GM23338 (cell line): ENCODE data around the gene PCDHGB3.

ENCODE experiments used
- EZH2 ChIP-seq: fragments of 200-600 bp; sonication (generic); IDR thresholded peaks from one replicate; pipeline ENCODE4 v1.8.0; 2017; ENCODE audit warnings: antibody characterized with exemption, mild to moderate bottlenecking, low read depth; ENCODE audit not compliant: unreplicated experiment
- EZH2phosphoT487 ChIP-seq: fragments of 200-600 bp; sonication (generic); IDR thresholded peaks from one replicate; pipeline ENCODE4 v1.8.1; 2018; ENCODE audit warnings: antibody characterized with exemption; ENCODE audit not compliant: unreplicated experiment
- NANOG ChIP-seq: IDR thresholded peaks from 2 replicates; pipeline ENCODE4 v1.6.1; 2016; ENCODE audit warnings: antibody characterized with exemption, borderline replicate concordance
- POLR2AphosphoS5 ChIP-seq: IDR thresholded peaks from 2 replicates; pipeline ENCODE4 v1.6.1; 2016; ENCODE audit warnings: antibody characterized with exemption, low read depth
- TF ChIP-seq, protein P1 (sequence below), 2 experiments: fragments of 200-600 bp in 1 of 2; sonication (generic) in 1 of 2; conservative IDR thresholded peaks; 2 replicates each; pipeline versions ENCODE4 v1.5.1 to v1.6.1; 2016 to 2017; ENCODE audit warnings: antibody characterized with exemption in 2 of 2, low read depth in 2 of 2, mild to moderate bottlenecking in 2 of 2, moderate library complexity in 1 of 2
- TF ChIP-seq, protein P2 (sequence below): IDR thresholded peaks from one replicate; pipeline ENCODE4 v1.6.1; 2018; ENCODE audit warnings: antibody characterized with exemption; ENCODE audit not compliant: unreplicated experiment

DNA sequence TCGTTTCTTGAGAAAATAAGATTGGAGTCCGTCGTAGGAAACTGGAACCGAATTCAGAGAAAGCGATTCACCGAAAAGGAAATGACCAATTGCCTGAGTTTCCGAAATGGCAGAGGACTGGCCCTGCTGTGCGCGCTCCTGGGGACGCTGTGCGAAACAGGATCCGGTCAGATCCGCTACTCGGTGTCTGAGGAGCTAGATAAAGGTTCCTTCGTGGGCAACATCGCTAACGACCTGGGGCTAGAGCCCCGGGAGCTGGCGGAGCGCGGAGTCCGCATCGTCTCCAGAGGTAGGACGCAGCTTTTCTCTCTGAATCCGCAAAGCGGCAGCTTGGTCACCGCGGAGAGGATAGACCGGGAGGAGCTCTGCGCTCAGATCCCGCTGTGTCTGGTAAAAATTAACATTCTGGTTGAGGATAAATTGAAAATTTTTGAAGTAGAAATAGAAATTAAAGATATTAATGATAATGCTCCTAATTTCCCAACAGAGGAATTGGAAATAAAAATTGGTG, 26.0 kb upstream of the PCDHGB3 start:
- TF ChIP-seq NANOG = no peak
- TF ChIP-seq EZH2 = no peak
- TF ChIP-seq POLR2AphosphoS5 = no peak
- TF ChIP-seq, protein P1, sequence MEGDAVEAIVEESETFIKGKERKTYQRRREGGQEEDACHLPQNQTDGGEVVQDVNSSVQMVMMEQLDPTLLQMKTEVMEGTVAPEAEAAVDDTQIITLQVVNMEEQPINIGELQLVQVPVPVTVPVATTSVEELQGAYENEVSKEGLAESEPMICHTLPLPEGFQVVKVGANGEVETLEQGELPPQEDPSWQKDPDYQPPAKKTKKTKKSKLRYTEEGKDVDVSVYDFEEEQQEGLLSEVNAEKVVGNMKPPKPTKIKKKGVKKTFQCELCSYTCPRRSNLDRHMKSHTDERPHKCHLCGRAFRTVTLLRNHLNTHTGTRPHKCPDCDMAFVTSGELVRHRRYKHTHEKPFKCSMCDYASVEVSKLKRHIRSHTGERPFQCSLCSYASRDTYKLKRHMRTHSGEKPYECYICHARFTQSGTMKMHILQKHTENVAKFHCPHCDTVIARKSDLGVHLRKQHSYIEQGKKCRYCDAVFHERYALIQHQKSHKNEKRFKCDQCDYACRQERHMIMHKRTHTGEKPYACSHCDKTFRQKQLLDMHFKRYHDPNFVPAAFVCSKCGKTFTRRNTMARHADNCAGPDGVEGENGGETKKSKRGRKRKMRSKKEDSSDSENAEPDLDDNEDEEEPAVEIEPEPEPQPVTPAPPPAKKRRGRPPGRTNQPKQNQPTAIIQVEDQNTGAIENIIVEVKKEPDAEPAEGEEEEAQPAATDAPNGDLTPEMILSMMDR (conservative IDR thresholded peaks at IDR 0.05; ENCODE audit: low read depth in 2 of 2) = 0 out of 4 replicates have a peak, but pooled peaks of 1 of the 2 experiments have one; percentile 8
- no peak for TF ChIP-seq EZH2phosphoT487
- TF ChIP-seq, protein P2, sequence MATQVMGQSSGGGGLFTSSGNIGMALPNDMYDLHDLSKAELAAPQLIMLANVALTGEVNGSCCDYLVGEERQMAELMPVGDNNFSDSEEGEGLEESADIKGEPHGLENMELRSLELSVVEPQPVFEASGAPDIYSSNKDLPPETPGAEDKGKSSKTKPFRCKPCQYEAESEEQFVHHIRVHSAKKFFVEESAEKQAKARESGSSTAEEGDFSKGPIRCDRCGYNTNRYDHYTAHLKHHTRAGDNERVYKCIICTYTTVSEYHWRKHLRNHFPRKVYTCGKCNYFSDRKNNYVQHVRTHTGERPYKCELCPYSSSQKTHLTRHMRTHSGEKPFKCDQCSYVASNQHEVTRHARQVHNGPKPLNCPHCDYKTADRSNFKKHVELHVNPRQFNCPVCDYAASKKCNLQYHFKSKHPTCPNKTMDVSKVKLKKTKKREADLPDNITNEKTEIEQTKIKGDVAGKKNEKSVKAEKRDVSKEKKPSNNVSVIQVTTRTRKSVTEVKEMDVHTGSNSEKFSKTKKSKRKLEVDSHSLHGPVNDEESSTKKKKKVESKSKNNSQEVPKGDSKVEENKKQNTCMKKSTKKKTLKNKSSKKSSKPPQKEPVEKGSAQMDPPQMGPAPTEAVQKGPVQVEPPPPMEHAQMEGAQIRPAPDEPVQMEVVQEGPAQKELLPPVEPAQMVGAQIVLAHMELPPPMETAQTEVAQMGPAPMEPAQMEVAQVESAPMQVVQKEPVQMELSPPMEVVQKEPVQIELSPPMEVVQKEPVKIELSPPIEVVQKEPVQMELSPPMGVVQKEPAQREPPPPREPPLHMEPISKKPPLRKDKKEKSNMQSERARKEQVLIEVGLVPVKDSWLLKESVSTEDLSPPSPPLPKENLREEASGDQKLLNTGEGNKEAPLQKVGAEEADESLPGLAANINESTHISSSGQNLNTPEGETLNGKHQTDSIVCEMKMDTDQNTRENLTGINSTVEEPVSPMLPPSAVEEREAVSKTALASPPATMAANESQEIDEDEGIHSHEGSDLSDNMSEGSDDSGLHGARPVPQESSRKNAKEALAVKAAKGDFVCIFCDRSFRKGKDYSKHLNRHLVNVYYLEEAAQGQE = no peak
